Endodermal cell (in vitro differentiated cells): ENCODE data around the gene RNASE9. TPM values are rescaled to one million over a fixed set of nuclear protein-coding genes. Genes with fewer than 3 reads are reported as not detected.

Experiments used
- DNase-seq: peaks from one replicate; pipeline ENCODE4 v3.0.0-alpha.2; 2017
- H3K27ac ChIP-seq: 2 replicates; pipeline ENCODE4 v1.5.1; 2013; ENCODE audit warnings: mild to moderate bottlenecking, low read depth, low read length, moderate library complexity
- H3K27me3 ChIP-seq: 2 replicates; pipeline ENCODE4 v1.6.1; 2013; ENCODE audit warnings: mild to moderate bottlenecking, low read length, moderate library complexity; ENCODE audit not compliant: insufficient read depth, control insufficient read depth, poor library complexity, severe bottlenecking
- H3K36me3 ChIP-seq: 2 replicates; pipeline ENCODE4 v1.7.0; 2013; ENCODE audit warnings: mild to moderate bottlenecking, low read length, moderate library complexity; ENCODE audit not compliant: control insufficient read depth, insufficient read depth
- H3K4me1 ChIP-seq: one replicate; pipeline ENCODE4 v1.7.0; 2013; ENCODE audit warnings: low read length; ENCODE audit not compliant: control insufficient read depth, insufficient read depth
- H3K4me3 ChIP-seq: 2 replicates; pipeline ENCODE4 v1.5.1; 2013; ENCODE audit warnings: mild to moderate bottlenecking, low read length, moderate library complexity
- H3K9ac ChIP-seq: 2 replicates; pipeline ENCODE4 v1.6.1; 2013; ENCODE audit warnings: mild to moderate bottlenecking, low read length, moderate library complexity; ENCODE audit not compliant: poor library complexity, severe bottlenecking; ENCODE audit errors: extremely low read depth
- H3K9me3 ChIP-seq: 2 replicates; pipeline ENCODE4 v1.6.1; 2013; ENCODE audit warnings: mild to moderate bottlenecking, low read length, moderate library complexity; ENCODE audit not compliant: control insufficient read depth
- H3K27ac Mint-ChIP-seq: 2 replicates; pipeline ENCODE4 v1.8.0; 2020; ENCODE audit warnings: mixed read lengths
- H3K27me3 Mint-ChIP-seq: 2 replicates; pipeline ENCODE4 v1.8.0; 2021; ENCODE audit warnings: mild to moderate bottlenecking, mixed read lengths; ENCODE audit not compliant: insufficient read depth
- H3K36me3 Mint-ChIP-seq: 2 replicates; pipeline ENCODE4 v1.8.0; 2020; ENCODE audit warnings: low read depth, mixed read lengths
- H3K4me1 Mint-ChIP-seq: 2 replicates; pipeline ENCODE4 v1.8.0; 2020; ENCODE audit warnings: mixed read lengths
- H3K4me3 Mint-ChIP-seq: 2 replicates; pipeline ENCODE4 v1.8.0; 2020; ENCODE audit warnings: mild to moderate bottlenecking, moderate library complexity, mixed read lengths
- H3K9me3 Mint-ChIP-seq: 2 replicates; pipeline ENCODE4 v1.8.0; 2020; ENCODE audit warnings: mild to moderate bottlenecking, mixed read lengths
- WGBS, 2 experiments: methylation state at CpG; one replicate each; pipeline versions ENCODE4 v1.1.5 to v1.1.7; 2013; ENCODE audit warnings: missing lambda C conversion rate in 2 of 2, mixed read lengths in 1 of 2; ENCODE audit not compliant: insufficient coverage in 1 of 2, insufficient read length in 1 of 2; 5-methylcytosine and 5-hydroxymethylcytosine counted together
- long read RNA-seq, 4 experiments: library from polyadenylated mRNA in 2 of 4; library from RNA in 1 of 4; library from capped mRNA in 1 of 4; stranded (forward) in 3 of 4; unstranded in 1 of 4; transcript quantifications; one replicate each; pipeline ENCODE4 v2.0.0, GENCODE V29; 2020 to 2021; ENCODE audit warnings: inconsistent platforms in 1 of 4
- polyA plus RNA-seq, 2 experiments: library from polyadenylated mRNA; stranded (reverse); fragments of 50-300 nt; gene quantifications; one replicate each; pipeline ENCODE4 v1.2.3, GENCODE V29; 2013
- total RNA-seq, 2 donors: library from RNA; stranded (reverse); fragmentation: NEBNext Ultra II Directional in 1 of 2; extraction: Animal tissue kit (Norgen Biotek cat#: 25700) in 1 of 2; gene quantifications; 2 replicates in 1 of 2; 3 replicates in 1 of 2; pipeline ENCODE4 v1.2.1, GENCODE V29; 2021
- TF ChIP-seq, protein P1 (sequence below): fragments of 200-600 bp; sonication (generic); conservative IDR thresholded peaks from 2 replicates; pipeline ENCODE4 v1.5.0; 2021; ENCODE audit warnings: antibody characterized with exemption, mild to moderate bottlenecking

Gene RNASE9
- not detected for total RNA-seq
- polyA plus RNA-seq (2013, experiment 1 of 2), result not detected
- not detected for polyA plus RNA-seq (2013, experiment 2 of 2)
- long read RNA-seq, experiment 1, result 0 reads
- long read RNA-seq, experiment 2, result 0 reads
- long read RNA-seq, experiment 3, result 0 reads
- long read RNA-seq, experiment 4, result 0 reads

DNA sequence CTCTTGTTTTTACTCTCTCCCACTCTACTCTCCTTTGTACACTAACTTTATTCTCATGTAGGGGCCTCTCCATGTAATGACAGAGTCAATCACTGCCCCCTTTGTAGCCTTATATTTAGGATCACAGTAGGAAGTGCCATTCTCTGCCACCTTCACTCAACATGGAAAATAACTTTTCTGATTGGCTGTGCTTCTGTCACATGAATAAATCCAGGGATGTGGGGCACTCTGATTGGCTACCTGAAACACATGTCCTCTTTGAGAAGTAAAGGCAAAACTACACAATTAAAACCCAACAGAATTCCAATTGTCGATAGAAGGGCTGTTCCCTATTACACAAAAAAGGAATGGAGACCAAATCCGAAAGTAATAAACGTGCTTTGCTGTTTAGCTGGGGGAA lies at the start of gene RNASE9:
RNASE9 (minus strand) TSS at position 87 of the 400 bp plus-strand sequence.
- peaks cover 27% of the 10 kb centered on the region for H3K4me1 Mint-ChIP-seq
- Histone ChIP-seq H3K9me3 (peaks cover 15% of the 10 kb centered on the region), H3K4me1 (peaks cover 13% of the 10 kb centered on the region), H3K4me3 (no peak within 1 kb of the TSS), H3K9ac (no peak within 1 kb of the TSS), H3K27me3 (no peaks in the 10 kb centered on the region), H3K36me3 (no peaks in the 10 kb centered on the region), H3K27ac (no peak within 1 kb of the TSS)
- no peaks in the 10 kb centered on the region for H3K27me3 Mint-ChIP-seq
- no peak within 1 kb of the TSS for H3K27ac Mint-ChIP-seq
- no peak for DNase-seq
- 87% methylated on average over 3 of the region's 3 CpGs; no CpG with 5 or more reads in 1 of the 2 experiments for WGBS, 2 experiments
- H3K36me3 Mint-ChIP-seq, result no peaks in the 10 kb centered on the region
- TF ChIP-seq, protein P1, sequence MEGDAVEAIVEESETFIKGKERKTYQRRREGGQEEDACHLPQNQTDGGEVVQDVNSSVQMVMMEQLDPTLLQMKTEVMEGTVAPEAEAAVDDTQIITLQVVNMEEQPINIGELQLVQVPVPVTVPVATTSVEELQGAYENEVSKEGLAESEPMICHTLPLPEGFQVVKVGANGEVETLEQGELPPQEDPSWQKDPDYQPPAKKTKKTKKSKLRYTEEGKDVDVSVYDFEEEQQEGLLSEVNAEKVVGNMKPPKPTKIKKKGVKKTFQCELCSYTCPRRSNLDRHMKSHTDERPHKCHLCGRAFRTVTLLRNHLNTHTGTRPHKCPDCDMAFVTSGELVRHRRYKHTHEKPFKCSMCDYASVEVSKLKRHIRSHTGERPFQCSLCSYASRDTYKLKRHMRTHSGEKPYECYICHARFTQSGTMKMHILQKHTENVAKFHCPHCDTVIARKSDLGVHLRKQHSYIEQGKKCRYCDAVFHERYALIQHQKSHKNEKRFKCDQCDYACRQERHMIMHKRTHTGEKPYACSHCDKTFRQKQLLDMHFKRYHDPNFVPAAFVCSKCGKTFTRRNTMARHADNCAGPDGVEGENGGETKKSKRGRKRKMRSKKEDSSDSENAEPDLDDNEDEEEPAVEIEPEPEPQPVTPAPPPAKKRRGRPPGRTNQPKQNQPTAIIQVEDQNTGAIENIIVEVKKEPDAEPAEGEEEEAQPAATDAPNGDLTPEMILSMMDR, result no peak
- no peaks in the 10 kb centered on the region for H3K9me3 Mint-ChIP-seq
- H3K4me3 Mint-ChIP-seq, result no peak within 1 kb of the TSS

DNA sequence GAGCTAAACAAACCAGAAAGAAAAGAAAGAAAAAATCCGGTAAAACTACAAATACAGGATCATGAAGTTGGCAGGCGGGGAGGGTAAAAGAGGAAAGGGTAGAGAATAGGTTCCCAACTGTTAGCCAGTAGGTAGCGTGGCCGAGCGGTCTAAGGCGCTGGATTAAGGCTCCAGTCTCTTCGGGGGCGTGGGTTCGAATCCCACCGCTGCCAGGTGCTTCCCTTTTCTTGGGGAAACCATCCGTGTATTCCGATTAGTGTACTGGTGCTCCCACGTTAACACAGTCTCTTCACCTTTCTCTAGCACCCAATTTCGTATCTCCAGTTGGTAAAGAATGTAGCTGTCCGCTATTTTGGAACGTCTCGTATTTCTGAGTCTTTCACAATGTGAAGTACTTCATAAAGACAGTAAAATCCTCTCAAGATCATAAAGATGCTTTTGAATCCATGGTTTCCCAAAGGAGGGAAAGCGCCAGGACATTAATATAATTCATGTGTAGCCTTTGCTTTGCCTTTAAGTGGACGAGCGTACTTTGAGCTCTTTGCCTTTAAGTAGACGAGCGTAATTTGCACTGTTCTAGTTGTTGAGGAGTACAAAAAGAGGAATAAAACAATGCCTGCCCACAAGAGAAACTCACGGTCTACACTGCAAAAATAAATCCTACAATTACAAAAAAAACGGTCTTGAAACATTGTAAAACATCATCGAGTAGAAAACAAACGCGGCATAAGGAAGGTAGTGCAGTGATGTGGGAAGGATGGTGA lies 49.3 kb upstream of the RNASE9 start:
- H3K9ac ChIP-seq, result peak overlapping the region; percentile 71
- H3K27me3 Mint-ChIP-seq, result no peaks in the 10 kb centered on the region
- no peaks in the 10 kb centered on the region for H3K27me3 ChIP-seq
- TF ChIP-seq, protein P1, result no peak
- H3K36me3 Mint-ChIP-seq, result no peaks in the 10 kb centered on the region
- H3K4me3 ChIP-seq, result peak overlapping the region; percentile 97
- H3K36me3 ChIP-seq, result no peaks in the 10 kb centered on the region
- 28% methylated on average over 16 to 27 of the region's 27 CpGs for WGBS, 2 experiments
- no peaks in the 10 kb centered on the region for H3K4me1 ChIP-seq
- no peaks in the 10 kb centered on the region for H3K9me3 ChIP-seq
- H3K9me3 Mint-ChIP-seq, result no peaks in the 10 kb centered on the region
- peak; percentile 94 for DNase-seq
- H3K4me1 Mint-ChIP-seq, result peaks cover 7% of the 10 kb centered on the region
- no peak overlapping the region for H3K27ac Mint-ChIP-seq
- H3K27ac ChIP-seq, result no peak overlapping the region
- H3K4me3 Mint-ChIP-seq, result no peak overlapping the region

DNA sequence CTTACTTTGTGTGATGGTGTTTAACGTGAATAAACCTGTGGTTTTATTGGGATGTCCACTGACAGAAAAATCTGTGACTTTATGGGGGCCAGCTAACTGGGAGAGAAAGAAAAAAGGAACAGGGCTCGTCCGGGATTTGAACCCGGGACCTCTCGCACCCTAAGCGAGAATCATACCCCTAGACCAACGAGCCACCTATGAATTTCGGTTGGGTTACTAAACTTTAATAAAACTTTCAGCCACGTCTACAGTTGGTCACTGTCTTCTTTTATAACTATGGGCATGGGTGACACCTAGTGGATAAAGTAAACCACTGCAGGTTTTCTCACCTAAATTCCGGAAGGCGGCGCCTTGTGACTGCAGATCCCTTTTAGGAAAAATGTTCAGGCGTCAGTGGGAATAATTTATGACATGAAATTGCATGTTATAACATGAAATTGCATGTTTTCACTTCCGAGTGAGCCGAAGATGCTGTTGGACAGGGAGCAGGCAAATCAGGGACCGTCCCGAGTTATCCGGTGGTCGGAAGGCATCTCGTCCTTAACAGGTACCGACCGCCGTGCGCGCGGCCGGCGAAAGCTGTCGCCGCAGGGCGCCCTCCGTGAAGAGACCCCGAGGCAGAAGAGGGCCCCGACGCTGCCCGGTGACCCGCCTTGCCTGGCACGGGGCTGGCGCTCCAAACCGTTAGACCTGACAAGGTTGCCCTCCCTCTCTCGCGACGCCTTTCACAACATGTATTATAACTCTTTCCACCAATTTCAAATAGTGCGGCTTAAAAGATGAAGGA lies 48.6 kb upstream of the RNASE9 start:
- Histone ChIP-seq H3K36me3 (no peaks in the 10 kb centered on the region), H3K27ac (no peak overlapping the region), H3K9me3 (no peaks in the 10 kb centered on the region), H3K4me3 (peak overlapping the region; percentile 97), H3K27me3 (no peaks in the 10 kb centered on the region), H3K4me1 (no peaks in the 10 kb centered on the region), H3K9ac (peak overlapping the region; percentile 71)
- Mint-ChIP-seq H3K36me3 (no peaks in the 10 kb centered on the region), H3K27me3 (no peaks in the 10 kb centered on the region), H3K4me3 (no peak overlapping the region), H3K27ac (no peak overlapping the region), H3K9me3 (no peaks in the 10 kb centered on the region), H3K4me1 (peaks cover under 1% of the 10 kb centered on the region)
- DNase-seq, result peak; percentile 91
- WGBS, 2 experiments, result 0% methylated on average over 30 to 43 of the region's 44 CpGs
- TF ChIP-seq, protein P1, result peak; percentile 94
